ENCODE data around the gene AP3S2.

AP3S2 gene

GRCh38 chr15:89830639-89831038 lies 63.2 kb downstream of the AP3S2 start:
- DNase-seq = no peak

GRCh38 chr15:89829616-89830440 lies 64.0 kb downstream of the AP3S2 start:
- no peak for DNase-seq

- DNase-seq = no peak
These were observed 64.6 kb downstream of the AP3S2 start for GRCh38 chr15:89829161-89829560.

- DNase-seq = no peak
These were observed 65.3 kb downstream of the AP3S2 start for GRCh38 chr15:89828281-89829145.

GRCh38 chr15:89827829-89828228 lies 66.0 kb downstream of the AP3S2 start:
- no peak for DNase-seq

- DNase-seq = no peak
These were observed 66.8 kb downstream of the AP3S2 start for GRCh38 chr15:89826671-89827655.

- DNase-seq = no peak
These were observed 68.4 kb downstream of the AP3S2 start for GRCh38 chr15:89825271-89825940.

- no peak for DNase-seq
These were observed 69.3 kb downstream of the AP3S2 start for GRCh38 chr15:89824607-89824867.

GRCh38 chr15:89823836-89824606 lies 69.8 kb downstream of the AP3S2 start:
- no peak for DNase-seq

- DNase-seq = no peak
These were observed 70.7 kb downstream of the AP3S2 start for GRCh38 chr15:89822951-89823711.

GRCh38 chr15:89822611-89822950 lies 71.2 kb downstream of the AP3S2 start:
- DNase-seq = no peak

GRCh38 chr15:89822026-89822425 lies 71.8 kb downstream of the AP3S2 start:
- DNase-seq = no peak

- DNase-seq = no peak
These were observed 72.9 kb downstream of the AP3S2 start for GRCh38 chr15:89820666-89821611.

- DNase-seq = no peak
These were observed 75.5 kb downstream of the AP3S2 start for GRCh38 chr15:89818287-89818686.

GRCh38 chr15:89817701-89818280 lies 76.0 kb downstream of the AP3S2 start:
- no peak for DNase-seq

- no peak for DNase-seq
These were observed 78.0 kb downstream of the AP3S2 start for GRCh38 chr15:89815769-89816168.

- DNase-seq = no peak
These were observed 79.6 kb downstream of the AP3S2 start for GRCh38 chr15:89814112-89814742.

GRCh38 chr15:89813381-89814111 lies 80.2 kb downstream of the AP3S2 start:
- no peak for DNase-seq

All from NCI-H510A (cell line).